Endometrial microvascular endothelial cells (primary cell): ENCODE results near the gene SLC8A2. TPM values are rescaled to one million over a fixed set of nuclear protein-coding genes. Genes with fewer than 3 reads are reported as not detected.

Experiments used
- in situ Hi-C: cut with HindIII; loops from 2 replicates; pipeline ENCODE4 v1.10.0; 2017; ENCODE audit warnings: low sequenced_read_pairs, low pct_unique_long_range_greater_than_20kb; ENCODE audit errors: inconsistent ontology term
- total RNA-seq: library from RNA; depleted of rRNA; stranded (reverse); fragments of >200 nt; gene quantifications from one replicate; pipeline ENCODE4 v1.2.3, GENCODE V29; 2015; ENCODE audit errors: inconsistent ontology term

SLC8A2 gene
- total RNA-seq, 1 donor from 2014 or later: not detected

DNA sequence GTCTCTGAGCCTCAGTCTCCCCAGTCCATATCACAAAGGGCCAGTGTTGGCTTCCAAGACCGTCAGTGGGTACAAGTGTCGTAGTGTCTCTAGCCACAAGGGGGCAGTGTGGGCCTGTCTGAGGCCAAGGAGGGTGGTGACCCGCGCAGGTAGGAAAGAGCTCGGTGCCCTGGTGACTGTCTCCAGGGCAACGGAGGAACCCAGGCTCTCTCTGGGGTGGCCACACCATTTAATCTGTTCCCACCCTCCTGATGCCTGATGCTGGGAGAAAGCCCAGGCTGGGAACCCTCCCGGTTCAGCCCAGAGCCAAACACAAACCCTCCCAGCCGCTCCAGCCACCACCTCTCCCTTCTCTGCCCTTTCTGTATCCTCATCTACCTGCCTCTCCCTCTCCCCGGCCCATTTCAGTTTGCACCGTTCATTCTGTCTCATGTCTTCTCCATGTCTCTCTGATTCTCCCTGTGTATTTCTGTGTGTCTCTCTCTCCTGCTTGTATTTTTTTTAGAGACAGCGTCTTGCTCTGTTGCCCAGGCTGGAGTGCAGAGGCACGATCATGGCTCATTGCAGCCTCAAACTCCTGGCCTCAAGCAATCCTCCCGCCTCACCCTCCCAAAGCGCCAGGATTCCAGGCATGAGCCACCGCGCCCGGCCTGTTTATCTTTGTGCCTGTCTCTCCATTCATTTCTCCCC is 34.8 kb downstream of the SLC8A2 start:
- in situ Hi-C loops: no loop called here

DNA sequence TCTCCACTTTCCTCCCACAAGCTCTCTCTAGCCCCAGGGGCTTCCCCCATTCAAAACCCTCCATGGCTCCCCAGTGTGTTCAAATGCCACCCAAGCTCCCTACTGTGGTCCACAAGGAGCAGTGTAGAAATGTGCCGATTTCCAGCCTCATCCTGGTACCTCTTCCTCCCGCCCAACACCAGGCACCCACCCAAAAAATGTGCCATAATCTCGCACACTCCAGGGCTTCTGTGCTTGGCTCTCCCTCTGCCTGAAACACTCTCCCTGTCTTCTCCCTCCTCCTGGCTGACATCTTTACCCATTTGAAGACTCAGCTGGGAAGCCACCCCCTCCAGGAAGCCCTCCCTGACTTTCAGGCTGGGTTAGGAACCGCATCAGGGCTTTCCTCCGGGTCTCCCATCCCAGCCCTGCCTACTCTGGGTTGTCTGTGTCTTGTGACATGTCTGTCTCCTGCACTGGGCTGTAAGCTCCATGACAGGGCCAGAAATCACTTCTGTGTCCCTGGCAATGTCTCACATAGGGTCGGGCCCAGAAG is 35.7 kb downstream of the SLC8A2 start:
- in situ Hi-C loops: no loop called here

DNA sequence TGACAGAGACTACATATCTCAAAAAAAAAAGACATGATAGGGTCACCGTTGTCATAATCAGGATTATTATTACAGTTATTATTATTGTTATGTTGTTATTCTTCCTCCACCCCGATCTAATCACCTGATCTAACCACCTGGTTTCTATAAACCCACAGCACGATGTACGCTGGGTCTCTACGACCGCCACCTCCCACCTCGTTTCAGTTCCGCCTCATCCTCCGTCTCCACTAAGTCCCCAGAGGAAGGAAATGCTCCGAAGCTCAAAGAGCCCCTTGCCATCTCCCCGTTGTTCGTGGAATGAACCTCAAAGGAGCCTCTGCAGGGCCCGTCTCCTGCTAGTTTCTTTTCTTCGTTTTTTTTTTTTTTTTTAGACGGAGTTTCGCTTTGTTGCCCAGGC is 36.5 kb downstream of the SLC8A2 start:
- in situ Hi-C loops: no loop called here

GRCh38 chr19:47434088-47434487 is 37.6 kb downstream of the SLC8A2 start:
- in situ Hi-C loops: no loop called here

DNA sequence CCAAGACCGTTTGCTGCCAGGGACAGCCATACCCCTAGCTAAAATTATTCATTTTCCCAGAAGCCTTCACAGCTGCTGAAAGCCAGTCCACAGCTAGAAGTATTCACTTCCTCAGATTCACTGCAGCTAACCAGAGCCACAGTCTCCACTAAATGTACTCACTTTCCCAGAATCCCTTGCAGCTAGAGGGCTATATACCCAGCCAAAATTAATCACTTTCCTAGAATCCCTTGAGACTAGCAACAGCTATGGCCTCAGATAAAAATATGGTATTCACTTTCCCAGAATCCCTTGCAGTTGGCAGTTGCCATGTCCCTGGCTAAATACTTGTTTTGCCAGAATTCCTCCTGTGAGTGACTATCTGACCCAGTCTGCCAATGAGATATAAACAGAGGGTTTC is 38.6 kb downstream of the SLC8A2 start:
- in situ Hi-C loops: no loop called here

GRCh38 chr19:47432499-47432898 is 39.2 kb downstream of the SLC8A2 start:
- in situ Hi-C loops: no loop called here

GRCh38 chr19:47432091-47432490 is 39.6 kb downstream of the SLC8A2 start:
- in situ Hi-C loops: no loop called here

- in situ Hi-C loops: no loop called here
Observed at GRCh38 chr19:47430041-47430802, 41.5 kb downstream of the SLC8A2 start.

DNA sequence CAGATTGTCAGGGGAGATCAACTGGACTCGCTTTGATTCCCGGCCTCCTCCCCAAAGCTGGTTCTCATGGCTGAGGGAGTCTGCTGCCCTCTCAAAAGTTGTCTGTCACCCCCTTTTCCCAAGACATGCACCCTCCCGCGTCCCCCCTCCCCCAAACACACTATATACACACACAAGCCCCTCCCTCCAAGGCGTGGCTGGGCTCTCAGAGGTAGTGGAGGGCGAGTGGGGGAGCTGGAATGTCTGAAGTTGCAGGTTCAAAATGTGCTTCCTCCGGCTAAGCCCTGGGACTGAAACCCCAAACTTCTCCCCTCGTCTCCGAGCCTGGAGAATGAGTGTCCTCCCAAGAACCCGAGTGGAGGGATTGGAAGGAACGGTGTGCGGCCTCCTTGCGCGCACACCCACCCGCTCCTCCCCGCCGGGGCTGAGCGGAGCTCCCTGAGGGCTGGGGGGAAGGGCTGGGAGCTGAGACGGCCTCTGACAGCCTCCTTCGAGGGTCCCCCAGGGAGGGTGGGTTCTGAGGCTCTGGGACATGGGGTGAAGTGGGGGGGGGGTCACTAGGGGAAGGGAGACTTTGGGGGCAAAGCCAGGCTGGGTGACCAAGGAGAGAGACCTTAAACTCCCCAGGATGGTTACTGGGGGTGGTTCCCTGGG is 42.4 kb downstream of the SLC8A2 start:
- in situ Hi-C loops: no loop called here

DNA sequence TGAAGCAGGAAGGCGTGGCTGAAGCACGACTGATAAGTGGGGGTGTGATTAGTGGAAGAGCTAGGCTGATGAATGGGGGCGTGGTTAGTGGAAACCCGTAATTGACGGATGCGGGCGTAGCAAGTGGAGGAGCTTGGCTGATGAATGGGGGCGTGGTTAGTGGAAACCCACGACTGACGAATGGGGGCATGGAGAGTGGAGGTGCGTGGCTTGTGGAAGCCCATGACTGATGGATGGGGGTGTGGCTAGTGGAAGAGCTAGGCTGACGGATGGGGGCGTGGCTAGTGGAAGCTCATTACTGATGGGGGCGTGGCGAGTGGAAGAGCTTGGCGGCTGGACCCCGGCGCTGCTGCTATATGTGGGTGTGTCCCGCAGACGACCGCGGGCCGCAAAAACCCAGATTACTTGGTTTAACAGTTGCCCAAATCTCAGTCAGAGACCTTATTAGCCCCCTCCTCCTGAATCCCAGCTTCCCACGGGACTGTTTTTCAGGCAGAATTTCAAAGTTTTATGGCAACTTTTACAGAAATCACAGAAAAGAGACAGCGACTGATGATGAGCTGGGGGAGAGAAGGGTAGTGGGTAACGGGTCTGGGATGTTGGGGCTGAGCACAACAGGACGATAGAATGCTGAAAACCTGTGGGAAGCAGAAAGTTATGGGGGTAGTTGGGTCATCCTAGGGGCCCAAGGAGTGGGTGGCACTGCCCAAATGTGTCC is 43.4 kb downstream of the SLC8A2 start:
- in situ Hi-C loops: no loop called here

- in situ Hi-C loops: no loop called here
Observed at GRCh38 chr19:47427241-47428176, 44.2 kb downstream of the SLC8A2 start.

- in situ Hi-C loops: no loop called here
Observed at GRCh38 chr19:47423203-47423882, 48.4 kb downstream of the SLC8A2 start.

DNA sequence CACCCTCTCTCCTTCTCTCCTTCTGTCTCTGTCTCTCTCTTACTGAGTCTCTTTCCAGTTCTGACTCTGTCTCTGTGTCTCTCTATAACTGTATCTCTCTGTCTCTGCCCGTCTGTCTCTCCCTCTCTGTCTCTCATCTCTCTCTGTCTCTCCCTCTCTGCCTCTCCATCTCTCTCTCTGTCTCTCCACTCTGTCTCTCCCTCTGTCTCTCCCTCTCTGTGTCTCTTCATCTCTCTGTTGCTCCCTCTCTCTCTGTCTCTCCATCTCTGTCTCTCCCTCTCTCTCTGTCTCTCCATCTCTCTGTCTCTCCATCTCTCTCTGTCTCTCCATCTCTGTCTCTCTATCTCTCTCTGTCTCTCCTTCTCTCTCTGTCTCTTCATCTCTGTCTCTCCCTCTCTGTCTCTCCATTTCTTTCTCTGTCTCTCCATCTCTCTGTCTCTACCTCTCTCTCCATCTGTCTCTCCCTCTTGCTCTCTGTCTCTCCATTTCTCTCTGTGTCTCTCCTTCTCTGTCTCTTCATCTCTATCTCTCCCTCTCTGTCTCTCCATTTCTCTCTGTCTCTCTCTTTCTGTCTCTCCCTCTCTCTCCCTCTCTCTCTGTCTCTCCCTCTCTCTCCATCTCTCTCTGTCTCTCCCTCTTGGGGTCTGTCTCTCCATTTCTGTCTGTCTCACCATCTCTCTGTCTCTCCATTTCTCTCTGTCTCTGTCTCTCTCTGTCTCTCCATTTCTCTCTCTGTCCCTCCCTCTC is 49.1 kb downstream of the SLC8A2 start:
- in situ Hi-C loops: no loop called here

GRCh38 chr19:47421844-47422395 is 49.8 kb downstream of the SLC8A2 start:
- in situ Hi-C loops: no loop called here

- in situ Hi-C loops: no loop called here
Observed at GRCh38 chr19:47421244-47421786, 50.4 kb downstream of the SLC8A2 start.

- in situ Hi-C loops: no loop called here
Observed at GRCh38 chr19:47419789-47420188, 51.9 kb downstream of the SLC8A2 start.
